Smooth muscle cell of the brain vasculature (primary cell): Measurements from ENCODE around the gene STK36.

Source experiments
- DNase-seq: peaks from one replicate; pipeline ENCODE4 v3.0.0-alpha.2; 2012; ENCODE audit warnings: low read depth, low spot score

Gene STK36, protein sequence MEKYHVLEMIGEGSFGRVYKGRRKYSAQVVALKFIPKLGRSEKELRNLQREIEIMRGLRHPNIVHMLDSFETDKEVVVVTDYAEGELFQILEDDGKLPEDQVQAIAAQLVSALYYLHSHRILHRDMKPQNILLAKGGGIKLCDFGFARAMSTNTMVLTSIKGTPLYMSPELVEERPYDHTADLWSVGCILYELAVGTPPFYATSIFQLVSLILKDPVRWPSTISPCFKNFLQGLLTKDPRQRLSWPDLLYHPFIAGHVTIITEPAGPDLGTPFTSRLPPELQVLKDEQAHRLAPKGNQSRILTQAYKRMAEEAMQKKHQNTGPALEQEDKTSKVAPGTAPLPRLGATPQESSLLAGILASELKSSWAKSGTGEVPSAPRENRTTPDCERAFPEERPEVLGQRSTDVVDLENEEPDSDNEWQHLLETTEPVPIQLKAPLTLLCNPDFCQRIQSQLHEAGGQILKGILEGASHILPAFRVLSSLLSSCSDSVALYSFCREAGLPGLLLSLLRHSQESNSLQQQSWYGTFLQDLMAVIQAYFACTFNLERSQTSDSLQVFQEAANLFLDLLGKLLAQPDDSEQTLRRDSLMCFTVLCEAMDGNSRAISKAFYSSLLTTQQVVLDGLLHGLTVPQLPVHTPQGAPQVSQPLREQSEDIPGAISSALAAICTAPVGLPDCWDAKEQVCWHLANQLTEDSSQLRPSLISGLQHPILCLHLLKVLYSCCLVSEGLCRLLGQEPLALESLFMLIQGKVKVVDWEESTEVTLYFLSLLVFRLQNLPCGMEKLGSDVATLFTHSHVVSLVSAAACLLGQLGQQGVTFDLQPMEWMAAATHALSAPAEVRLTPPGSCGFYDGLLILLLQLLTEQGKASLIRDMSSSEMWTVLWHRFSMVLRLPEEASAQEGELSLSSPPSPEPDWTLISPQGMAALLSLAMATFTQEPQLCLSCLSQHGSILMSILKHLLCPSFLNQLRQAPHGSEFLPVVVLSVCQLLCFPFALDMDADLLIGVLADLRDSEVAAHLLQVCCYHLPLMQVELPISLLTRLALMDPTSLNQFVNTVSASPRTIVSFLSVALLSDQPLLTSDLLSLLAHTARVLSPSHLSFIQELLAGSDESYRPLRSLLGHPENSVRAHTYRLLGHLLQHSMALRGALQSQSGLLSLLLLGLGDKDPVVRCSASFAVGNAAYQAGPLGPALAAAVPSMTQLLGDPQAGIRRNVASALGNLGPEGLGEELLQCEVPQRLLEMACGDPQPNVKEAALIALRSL (N-terminal part only)

DNA sequence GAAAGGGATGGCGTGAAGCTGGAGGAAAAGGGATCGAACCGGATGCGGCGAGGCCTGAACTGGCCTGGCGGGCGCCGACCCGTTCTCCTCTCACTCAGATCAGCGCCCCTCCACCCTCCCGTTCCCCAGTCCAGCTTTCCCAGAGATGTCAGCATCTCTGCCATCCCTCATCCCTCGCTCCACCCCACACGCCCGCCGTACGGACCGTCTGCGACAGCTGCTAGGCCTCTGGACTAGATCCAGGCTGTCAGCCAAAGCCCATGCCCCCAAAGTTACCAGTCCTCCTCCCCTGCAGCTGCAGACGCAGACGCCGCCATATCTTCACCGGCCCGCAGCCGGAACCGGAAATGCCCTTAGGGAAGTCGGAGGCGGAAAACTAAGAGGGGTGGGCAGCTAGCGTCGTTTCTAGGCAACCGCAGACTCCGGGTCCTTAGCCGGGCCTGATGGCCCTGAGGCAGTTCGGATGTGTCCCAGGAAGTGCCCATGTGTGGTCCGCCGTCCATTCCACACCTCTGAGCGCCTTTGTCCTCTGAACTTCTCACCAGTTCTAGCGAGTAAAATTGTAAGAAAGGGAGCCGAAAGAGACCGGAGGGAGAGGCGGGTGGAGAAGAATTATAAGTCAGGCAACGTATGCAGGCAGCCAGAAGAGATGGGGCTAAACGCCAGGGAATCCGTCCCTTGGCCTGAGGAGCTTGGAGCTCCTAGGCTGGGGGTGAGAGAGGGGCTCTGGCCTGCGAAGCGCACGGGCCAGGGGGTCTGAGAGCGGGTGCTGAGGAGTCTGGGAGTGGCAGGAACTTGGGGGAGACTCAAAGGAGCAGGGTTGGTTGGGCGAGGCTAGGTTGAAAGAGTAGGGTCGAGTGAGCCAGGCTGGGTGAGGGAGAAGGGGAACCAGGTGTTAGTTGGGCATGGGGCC is at the start of gene STK36, which contains the start of gene RNF25:
TSS of gene STK36 (plus strand) at position 433 of the 913 bp plus-strand sequence. CDS start 744 bp downstream, outside the sequence.
TSS of gene RNF25 (minus strand) at position 349 of the 913 bp plus-strand sequence. CDS start at position 317, 32 bp downstream.
- peak; percentile 71 for DNase-seq

DNA sequence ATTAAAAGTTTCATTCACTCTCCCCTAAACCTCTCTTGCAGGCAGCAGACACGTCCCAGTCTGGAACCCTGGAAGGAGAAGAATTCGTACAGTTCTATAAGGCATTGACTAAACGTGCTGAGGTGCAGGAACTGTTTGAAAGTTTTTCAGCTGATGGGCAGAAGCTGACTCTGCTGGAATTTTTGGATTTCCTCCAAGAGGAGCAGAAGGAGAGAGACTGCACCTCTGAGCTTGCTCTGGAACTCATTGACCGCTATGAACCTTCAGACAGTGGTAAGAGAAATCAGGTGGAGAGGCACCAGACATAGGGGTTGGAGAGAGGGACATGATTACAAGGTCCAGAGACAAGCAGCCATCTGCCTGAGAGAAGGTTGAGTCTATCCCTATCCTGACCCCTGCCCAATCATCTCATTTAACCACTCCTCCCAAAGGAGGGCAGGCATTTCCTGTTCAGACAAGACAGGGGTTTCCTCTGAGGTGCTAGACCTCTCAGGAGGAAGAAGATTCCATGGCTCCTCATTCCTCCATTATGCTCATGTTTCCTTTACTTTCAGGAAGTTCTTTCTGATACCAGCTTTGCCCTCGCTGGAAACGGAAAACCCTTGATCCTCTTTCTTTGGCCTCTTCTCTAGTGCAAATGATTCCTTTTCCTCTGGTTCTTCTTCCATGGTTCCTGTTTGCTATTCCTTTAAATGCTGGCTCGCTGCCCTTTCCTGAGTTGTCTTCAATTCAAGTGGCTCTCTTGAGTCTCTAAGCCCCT is 49.1 kb upstream of the STK36 start:
- DNase-seq: no peak

DNA sequence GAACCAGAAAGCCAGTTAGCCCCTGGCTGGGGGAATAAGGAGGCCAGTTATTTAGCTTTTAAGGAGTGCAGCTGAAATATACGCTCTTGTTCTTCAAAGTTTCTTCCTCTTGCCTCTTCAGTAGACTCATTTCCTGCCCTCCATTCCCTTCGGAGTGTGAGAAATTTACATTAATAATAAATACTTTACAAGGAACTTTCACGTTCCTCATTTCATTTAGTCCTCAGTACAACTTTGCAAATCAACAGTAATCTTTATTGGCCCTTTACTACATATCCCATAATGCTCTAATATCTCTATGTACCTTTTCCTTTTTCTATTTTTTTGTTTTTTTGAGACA is 48.5 kb upstream of the STK36 start:
- no peak for DNase-seq

DNA sequence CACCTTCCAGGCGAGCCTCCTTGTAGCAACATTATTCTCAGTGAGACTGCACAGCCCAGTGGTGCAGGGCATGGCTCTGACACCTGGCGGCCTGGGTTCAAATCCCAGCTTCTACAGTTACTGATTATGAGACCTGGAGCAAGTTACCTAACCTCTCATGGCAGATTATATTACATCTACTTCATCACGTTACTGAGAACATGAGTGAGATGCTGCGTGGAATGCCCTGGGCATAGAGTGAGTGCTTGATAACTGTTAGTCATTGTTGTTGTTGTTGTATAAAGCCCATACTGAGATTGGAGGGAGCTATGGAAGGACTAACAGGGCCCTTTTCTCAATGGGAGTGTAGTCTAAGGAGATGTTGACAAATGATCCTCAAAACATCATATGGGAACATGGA is 45.5 kb upstream of the STK36 start:
- DNase-seq: no peak

DNA sequence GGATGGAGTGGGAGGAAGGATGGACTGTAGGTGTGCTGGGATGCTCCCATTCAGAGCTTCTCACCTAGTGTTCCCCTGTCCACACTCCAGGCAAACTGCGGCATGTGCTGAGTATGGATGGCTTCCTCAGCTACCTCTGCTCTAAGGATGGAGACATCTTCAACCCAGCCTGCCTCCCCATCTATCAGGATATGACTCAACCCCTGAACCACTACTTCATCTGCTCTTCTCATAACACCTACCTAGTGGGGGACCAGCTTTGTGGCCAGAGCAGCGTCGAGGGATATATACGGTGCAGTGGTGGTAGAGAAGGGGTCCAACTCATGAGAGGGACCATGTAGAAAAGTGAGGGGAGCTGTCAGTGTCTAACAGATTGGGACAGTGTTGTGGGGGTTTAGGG is 43.9 kb upstream of the STK36 start:
- no peak for DNase-seq

DNA sequence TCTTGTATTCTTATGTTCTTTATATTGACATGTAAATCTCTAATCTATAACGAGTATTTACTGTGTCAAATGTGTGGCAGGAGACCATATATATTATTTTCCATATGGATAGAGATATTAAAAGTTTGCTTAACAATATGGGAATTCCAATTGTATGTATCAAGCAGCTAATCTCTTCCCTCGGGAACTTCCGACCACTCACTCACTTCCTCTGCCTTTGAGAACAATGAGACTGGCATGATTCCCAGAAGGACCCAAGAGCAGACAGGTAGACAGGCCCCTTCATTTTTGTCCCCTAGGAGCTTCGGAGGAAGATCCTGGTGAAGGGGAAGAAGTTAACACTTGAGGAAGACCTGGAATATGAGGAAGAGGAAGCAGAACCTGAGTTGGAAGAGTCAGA is 40.0 kb upstream of the STK36 start:
- DNase-seq: no peak

DNA sequence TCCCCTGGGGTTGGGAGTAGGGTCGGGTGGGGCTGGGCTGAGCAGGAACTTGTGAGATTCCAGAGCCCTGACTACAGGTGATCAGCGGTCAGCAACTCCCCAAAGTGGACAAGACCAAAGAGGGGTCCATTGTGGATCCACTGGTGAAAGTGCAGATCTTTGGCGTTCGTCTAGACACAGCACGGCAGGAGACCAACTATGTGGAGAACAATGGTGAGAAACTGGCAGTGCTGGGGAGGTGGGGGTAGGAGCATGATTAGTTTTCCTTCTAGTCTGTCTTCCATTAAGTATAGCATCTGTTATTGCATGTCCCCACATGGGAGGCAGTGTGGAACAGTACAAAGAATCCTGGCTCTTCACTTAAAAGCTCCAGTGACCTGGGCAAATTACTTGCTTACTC is 36.2 kb upstream of the STK36 start:
- DNase-seq: no peak

DNA sequence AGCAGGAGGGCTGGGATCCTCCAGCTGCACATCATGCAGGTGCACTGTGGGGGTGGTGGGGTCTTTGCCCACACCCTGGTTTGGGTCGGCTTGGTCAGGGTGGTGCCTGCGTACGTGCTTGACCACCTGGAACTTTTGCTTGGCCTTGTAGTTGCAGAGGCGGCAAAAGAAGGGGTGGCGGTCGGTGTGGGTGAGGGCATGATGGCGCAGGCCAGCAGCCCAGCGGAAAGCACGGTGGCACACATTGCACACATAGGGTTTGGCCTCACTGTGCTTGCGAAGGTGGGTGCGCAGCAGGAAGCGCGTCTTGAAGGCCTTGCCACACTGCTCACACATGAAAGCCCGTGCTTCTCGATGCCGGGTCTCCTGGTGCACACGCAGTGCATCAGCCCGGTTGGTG is 33.5 kb upstream of the STK36 start:
- DNase-seq: no peak

DNA sequence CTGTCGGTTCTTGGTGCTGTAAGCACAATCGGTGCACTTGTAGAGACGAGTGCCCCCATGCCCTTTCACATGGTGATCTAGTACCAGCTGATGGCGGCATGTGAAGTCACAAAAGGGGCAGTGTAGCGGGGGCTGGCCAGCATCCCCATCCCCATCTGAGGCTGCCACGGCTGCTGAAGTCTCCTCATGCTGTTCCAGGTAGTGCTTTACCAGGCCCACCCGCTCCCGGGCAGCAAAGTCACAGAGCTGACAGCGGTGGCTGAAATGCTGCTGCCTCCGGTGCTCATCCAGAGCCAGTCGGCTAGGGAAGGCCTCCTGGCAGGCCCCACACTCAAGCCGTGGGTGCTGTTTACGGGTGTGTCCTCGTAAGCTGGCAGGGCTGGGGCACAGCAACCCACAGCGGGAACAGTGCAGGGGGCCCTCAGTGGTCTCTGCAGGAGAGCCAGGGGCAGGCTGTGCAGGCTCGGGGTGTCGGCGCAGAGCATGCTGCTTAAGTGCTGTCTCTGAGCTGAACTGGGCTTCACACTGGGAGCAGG is 29.7 kb upstream of the STK36 start:
- DNase-seq: no peak

DNA sequence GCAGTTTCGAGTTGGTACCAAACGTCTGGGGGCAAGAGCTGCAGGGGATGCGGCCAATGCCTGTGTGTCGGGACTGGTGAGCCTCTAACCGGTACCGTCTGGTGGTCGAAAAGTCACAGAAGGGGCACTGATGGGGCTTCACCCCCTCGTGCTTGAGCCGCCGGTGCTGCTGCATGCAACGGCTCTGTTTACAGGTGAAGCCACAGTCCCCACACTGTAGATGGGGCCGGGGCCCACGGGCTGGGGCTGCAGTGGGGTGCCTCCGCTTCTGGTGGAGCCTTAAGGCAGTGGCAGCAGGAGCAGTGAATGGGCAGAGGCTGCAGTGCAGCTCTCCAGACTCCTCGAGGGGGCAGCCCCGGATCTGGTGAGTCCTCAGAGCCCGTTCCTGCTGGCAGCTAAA is 29.1 kb upstream of the STK36 start:
- no peak for DNase-seq

DNA sequence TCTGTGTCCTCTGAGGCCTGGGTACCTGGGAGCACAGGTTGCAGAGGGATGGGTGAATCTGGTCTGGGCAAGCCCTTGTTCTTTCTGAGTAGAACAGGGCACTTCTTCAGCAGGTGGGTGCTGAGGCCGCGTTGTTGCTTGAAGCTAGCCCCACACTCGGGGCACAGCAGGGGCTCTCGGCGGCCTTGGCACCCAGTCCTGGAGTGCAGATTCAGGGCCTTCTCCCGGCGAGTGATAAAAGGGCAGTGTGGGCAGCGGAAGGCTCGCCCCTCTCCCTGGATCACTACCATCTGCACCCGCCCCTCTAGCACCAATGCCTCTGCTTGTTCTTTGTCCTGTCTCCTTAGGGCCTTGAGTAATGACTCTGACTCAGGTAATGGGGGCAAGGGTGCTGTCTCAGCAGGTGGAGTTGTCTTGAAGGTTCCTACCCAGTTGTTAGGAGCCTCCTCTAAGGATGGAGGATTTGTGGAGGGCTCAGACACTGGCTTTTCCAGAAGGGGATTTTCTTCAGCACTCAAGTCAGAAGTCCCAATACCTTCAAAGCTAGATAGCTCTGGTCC is 28.1 kb upstream of the STK36 start:
- no peak for DNase-seq

DNA sequence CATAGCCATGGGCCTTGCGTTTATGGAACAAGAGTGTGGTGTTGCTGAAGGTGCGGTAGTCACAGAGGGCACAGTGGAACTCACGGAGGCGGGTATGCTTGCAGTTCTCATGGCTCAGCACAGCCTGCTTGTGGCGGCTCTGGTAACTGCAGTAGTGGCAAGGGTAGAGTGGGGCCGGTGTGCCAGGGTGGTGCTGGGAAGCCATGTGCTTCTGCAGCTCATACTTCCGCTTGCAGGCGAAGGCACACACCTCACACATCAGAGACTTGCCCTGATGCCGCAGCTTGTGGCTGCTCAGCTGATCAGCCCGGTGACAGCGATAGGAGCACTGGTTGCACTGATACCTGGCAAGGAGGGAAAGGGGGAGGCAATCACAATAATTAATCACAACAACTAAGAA is 27.2 kb upstream of the STK36 start:
- no peak for DNase-seq

DNA sequence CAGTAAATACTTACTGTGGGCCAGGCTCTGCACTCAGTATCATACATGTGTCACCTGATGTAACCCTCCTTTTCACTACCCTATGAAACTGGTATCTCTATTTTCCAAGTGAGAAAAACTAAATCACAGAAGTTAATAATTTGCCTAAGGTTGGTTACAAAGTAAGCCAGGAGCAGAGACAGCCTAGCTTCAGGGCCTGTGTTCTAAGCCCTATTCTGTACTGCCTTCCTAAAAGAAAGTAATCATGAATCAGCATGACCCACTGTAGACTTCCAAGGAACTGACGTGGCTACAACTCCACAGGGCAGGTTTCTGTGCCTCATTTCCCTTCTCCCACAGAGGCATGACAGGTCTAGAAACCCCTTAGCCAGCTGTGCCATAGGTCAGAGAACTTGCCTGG is 26.8 kb upstream of the STK36 start:
- DNase-seq: no peak

DNA sequence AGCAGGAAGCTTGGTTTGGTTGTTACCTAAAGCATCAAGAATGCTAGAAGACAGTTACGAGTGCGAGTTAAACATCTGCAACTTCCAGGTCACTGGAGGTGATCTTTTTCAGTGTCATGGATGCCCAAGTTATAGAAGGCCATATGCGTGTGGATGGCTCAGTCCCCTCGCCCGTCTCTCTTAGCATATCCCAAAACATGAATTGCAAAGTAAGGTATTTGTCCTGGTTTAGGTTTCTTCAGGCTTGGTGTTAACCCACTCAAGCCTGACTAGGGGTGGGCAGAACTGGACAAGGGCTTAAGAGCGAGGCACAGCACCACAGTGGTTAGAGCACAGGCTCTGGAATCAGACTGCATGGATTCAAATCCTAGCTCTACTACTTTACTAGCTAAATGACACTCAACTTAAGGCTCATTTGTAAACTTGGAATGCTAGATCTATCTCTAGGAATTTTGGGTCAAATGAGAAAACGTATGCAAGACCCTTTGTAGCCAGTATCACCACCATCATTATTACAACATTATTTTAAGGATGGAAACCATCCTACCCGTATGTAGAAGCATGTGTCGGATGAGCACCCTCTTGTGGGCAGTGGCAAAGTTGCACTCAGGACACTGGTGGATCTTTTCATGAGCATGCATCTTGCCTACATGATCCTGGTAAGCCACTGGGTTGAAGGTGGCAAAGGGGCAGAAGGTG is 23.6 kb upstream of the STK36 start:
- DNase-seq: no peak

DNA sequence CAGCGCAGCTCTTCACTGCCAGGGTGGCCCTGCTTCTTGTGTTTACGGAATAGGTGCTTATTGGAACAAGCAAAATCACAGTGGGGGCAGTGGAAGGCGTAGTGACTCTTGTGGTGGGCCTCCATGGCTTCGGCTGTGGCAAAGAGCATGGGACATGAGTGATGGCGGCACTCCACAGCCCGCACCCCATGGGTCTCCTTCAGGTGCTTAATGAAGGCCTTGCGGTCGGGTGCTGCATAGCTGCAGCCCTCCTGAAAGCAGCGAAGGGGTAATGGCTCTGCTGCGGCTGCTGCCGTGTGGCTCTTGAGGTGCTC is 23.1 kb upstream of the STK36 start:
- no peak for DNase-seq

DNA sequence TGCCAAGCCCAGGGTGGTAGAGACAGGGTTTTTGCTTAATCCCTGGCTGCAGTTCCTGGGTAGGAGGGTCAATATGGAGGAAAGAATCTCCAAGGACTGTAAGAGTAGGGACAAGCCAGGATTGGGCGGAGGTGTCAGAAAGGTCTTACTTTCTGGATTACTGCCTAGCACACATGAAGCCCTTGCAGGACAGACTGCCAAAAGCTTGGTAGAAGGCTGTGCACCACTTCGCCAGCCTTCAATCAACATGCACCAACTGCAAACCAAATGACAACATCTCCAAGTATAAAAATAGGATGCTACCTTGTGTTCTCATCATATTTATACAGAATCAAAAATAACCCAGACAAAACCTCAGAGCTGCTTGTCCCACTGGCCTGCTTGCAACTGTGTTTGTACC is 16.1 kb upstream of the STK36 start:
- DNase-seq: no peak

DNA sequence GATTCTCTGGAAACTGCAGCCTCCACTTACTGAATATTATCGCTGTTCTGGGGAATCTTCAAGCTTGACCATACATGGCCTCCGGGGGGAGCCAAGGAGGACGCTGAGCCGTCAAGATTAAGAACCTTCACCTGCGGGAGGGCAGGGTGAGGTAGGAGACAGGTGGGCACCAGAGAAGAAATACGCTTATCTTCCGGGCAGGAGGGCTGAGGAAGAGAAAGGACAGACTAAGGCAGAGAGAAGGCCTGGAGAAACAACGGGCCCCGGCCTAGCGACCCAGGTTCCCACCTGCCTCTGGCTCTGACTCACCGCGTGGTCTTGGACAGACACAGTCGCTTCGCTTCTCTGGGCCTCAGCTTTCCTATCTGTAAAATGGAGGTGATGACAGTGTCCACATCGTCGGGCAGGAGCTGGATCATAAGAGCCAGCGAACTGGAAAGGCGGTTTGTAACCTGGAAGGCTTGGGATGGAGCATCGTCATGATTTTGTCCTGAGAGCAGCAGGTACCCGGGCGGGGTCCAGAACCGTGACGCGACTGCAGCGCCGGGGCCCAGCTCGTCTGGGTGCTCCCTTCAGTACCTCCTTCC is 13.1 kb upstream of the STK36 start:
- no peak for DNase-seq

DNA sequence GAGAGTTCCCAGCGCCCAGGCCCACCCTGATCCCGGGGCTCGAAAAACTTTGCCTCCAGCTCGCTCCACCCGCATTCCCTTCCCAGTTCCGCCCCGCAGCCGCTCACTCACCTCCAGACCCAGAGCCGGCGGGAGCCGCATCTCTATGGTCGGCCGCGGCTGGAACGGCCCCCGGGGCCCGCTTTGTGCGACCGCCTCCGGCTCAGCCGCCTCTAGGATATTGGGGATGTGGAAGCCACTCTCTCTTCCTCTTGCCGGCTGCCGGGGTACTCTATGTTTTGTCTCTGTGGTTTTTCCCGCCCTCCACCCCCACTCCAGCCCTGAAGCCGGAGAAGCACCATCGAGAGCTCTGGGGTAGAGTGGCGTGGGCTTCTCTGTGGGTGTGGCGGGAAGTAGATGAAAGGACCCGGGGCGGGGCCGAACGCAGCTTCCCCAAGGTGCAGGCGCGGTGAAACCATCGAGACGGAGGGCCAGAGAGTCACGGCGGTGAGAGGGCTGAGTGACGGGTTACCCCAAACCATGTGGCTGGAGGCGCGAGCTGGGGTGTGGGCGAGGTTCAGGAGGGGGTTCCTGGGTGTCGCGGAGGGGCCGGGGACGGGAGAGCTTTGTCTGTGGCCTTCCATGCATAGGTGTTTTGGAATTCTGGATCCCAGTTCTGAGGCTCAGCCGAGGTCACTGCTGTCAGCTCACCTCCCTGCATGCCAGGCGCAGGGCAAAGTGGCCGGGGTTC is 12.5 kb upstream of the STK36 start, which contains the start of the genes BCS1L and ZNF142:
TSS of gene BCS1L (plus strand) at position 426 of the 730 bp plus-strand sequence. CDS start 1,305 bp downstream, outside the sequence.
TSS of gene ZNF142 (minus strand) at position 366 of the 730 bp plus-strand sequence. CDS start 3,194 bp downstream, outside the sequence.
- peak; percentile 47 for DNase-seq
